Measurements from ENCODE around the gene LRRC4C.
"Not testable (repeated sequence)": the region's sequence is repeated elsewhere in the genome, so short reads cannot be mapped to it uniquely, and the experiment has no call there.

LRRC4C gene

GRCh38 chr11:41003339-41004282 lies 455.8 kb downstream of the LRRC4C start:
- DNase-seq = no peak

- no peak for DNase-seq
These were observed 460.5 kb downstream of the LRRC4C start for GRCh38 chr11:40998920-40999319.

- no peak for DNase-seq
These were observed 471.5 kb downstream of the LRRC4C start for GRCh38 chr11:40987776-40988435.

GRCh38 chr11:40986320-40986719 lies 473.1 kb downstream of the LRRC4C start:
- no peak for DNase-seq

- no peak for DNase-seq
These were observed 484.4 kb downstream of the LRRC4C start for GRCh38 chr11:40975076-40975475.

- DNase-seq = no peak
These were observed 485.2 kb downstream of the LRRC4C start for GRCh38 chr11:40974186-40974795.

GRCh38 chr11:40958707-40959106 lies 500.7 kb downstream of the LRRC4C start:
- no peak for DNase-seq

GRCh38 chr11:40952479-40952878 lies 507.0 kb downstream of the LRRC4C start:
- no peak for DNase-seq

- no peak for DNase-seq
These were observed 521.5 kb downstream of the LRRC4C start for GRCh38 chr11:40938002-40938401.

GRCh38 chr11:40924915-40925314 lies 534.5 kb downstream of the LRRC4C start:
- DNase-seq = no peak

GRCh38 chr11:40921246-40921645 lies 538.2 kb downstream of the LRRC4C start:
- DNase-seq = no peak

- DNase-seq = not testable (repeated sequence)
These were observed 548.7 kb downstream of the LRRC4C start for GRCh38 chr11:40910774-40911173.

- DNase-seq = no peak
These were observed 565.0 kb downstream of the LRRC4C start for GRCh38 chr11:40894501-40894900.

- no peak for DNase-seq
These were observed 574.0 kb downstream of the LRRC4C start for GRCh38 chr11:40885250-40885954.

GRCh38 chr11:40882301-40882700 lies 577.2 kb downstream of the LRRC4C start:
- no peak for DNase-seq

- DNase-seq = no peak
These were observed 579.5 kb downstream of the LRRC4C start for GRCh38 chr11:40879911-40880310.

- DNase-seq = no peak
These were observed 581.5 kb downstream of the LRRC4C start for GRCh38 chr11:40877981-40878380.

GRCh38 chr11:40877256-40877655 lies 582.2 kb downstream of the LRRC4C start:
- DNase-seq = no peak

GRCh38 chr11:40867991-40868632 lies 591.3 kb downstream of the LRRC4C start:
- DNase-seq = no peak

GRCh38 chr11:40857754-40858153 lies 601.7 kb downstream of the LRRC4C start:
- DNase-seq = not testable (repeated sequence)

GRCh38 chr11:40842750-40843339 lies 616.6 kb downstream of the LRRC4C start:
- no peak for DNase-seq

GRCh38 chr11:40841231-40841630 lies 618.2 kb downstream of the LRRC4C start:
- DNase-seq = no peak

Measured in CD4-positive, alpha-beta T cell treated with Interferon gamma for 1 hour (primary cell).